CD4-positive, alpha-beta T cell treated with Interleukin-4 for 4 hours (primary cell): ENCODE results near the gene ZNF474.

Experiments
- DNase-seq: peaks from one replicate; pipeline ENCODE4 v3.0.0-alpha.2; 2020

Gene ZNF474

GRCh38 chr5:122119205-122119604 is 10.1 kb upstream of the ZNF474 start:
- no peak for DNase-seq

- no peak for DNase-seq
These were observed 8.9 kb upstream of the ZNF474 start for GRCh38 chr5:122120493-122120892.

- no peak for DNase-seq
These were observed 8.4 kb upstream of the ZNF474 start for GRCh38 chr5:122120957-122121356.

- DNase-seq: no peak
These were observed 7.6 kb upstream of the ZNF474 start for GRCh38 chr5:122121479-122122465.

- no peak for DNase-seq
These were observed 4.6 kb upstream of the ZNF474 start for GRCh38 chr5:122124766-122125165.

GRCh38 chr5:122126177-122126755 is 3.1 kb upstream of the ZNF474 start:
- DNase-seq: no peak

GRCh38 chr5:122126756-122127321 is 2.5 kb upstream of the ZNF474 start:
- DNase-seq: no peak

- DNase-seq: no peak
These were observed 806 bp downstream of the ZNF474 start for GRCh38 chr5:122130152-122130551.

GRCh38 chr5:122137702-122138101 is 8.4 kb downstream of the ZNF474 start:
- no peak for DNase-seq

GRCh38 chr5:122138356-122138755 is 9.0 kb downstream of the ZNF474 start:
- no peak for DNase-seq

- DNase-seq: no peak
These were observed 11.6 kb downstream of the ZNF474 start for GRCh38 chr5:122140900-122141299.

- no peak for DNase-seq
These were observed 12.4 kb downstream of the ZNF474 start for GRCh38 chr5:122141751-122142150.

- DNase-seq: no peak
These were observed 13.3 kb downstream of the ZNF474 start for GRCh38 chr5:122142480-122143164.

- no peak for DNase-seq
These were observed 14.9 kb downstream of the ZNF474 start for GRCh38 chr5:122144236-122144635.

GRCh38 chr5:122145906-122146305 is 16.6 kb downstream of the ZNF474 start:
- DNase-seq: no peak

GRCh38 chr5:122149321-122150090 is 20.2 kb downstream of the ZNF474 start:
- no peak for DNase-seq

- no peak for DNase-seq
These were observed 20.9 kb downstream of the ZNF474 start for GRCh38 chr5:122150215-122150614.

- no peak for DNase-seq
These were observed 22.3 kb downstream of the ZNF474 start for GRCh38 chr5:122151640-122152039.

GRCh38 chr5:122152266-122152900 is 23.0 kb downstream of the ZNF474 start:
- DNase-seq: no peak

- no peak for DNase-seq
These were observed 23.9 kb downstream of the ZNF474 start for GRCh38 chr5:122153230-122153629.

GRCh38 chr5:122153774-122154173 is 24.4 kb downstream of the ZNF474 start:
- no peak for DNase-seq

GRCh38 chr5:122154491-122154890 is 25.1 kb downstream of the ZNF474 start:
- DNase-seq: no peak
